ENCODE measurements around the gene CPEB3. TPM values are rescaled to one million over a fixed set of nuclear protein-coding genes. Genes with fewer than 3 reads are reported as not detected.

The CPEB3 gene
- total RNA-seq, 1 donor from 2014 or later, result 8.8 TPM

- Histone ChIP-seq H3K27me3 (no peaks in the 10 kb centered on the region), H3K4me1 (no peaks in the 10 kb centered on the region), H3K36me3 (no peaks in the 10 kb centered on the region), H3K4me3 (no peak overlapping the region), H3K9me3 (no peaks in the 10 kb centered on the region), H3K27ac (no peak overlapping the region)
- intact Hi-C loops (cut with DNase I), result no loop called here
- no peak for TF ChIP-seq CTCF (IDR thresholded peaks at IDR 0.05)
- TF ChIP-seq POLR2AphosphoS5 (IDR thresholded peaks at IDR 0.05; ENCODE audit: insufficient read depth in 1 of 2, low read depth in 1 of 2), result no peak
- TF ChIP-seq POLR2A (IDR thresholded peaks at IDR 0.05), result no peak
- DNase-seq (ENCODE audit: extremely low spot score in 2 of 2), result no peak
Observed at GRCh38 chr10:92108747-92109146, 182.1 kb downstream of the CPEB3 start.

GRCh38 chr10:92108120-92108519 is 182.8 kb downstream of the CPEB3 start:
- no peak overlapping the region for H3K4me3 ChIP-seq
- H3K36me3 ChIP-seq, result no peaks in the 10 kb centered on the region
- DNase-seq (ENCODE audit: extremely low spot score in 2 of 2), result no peak
- no peak overlapping the region for H3K27ac ChIP-seq
- H3K4me1 ChIP-seq, result no peaks in the 10 kb centered on the region
- intact Hi-C loops (cut with DNase I), result no loop called here
- H3K27me3 ChIP-seq, result no peaks in the 10 kb centered on the region
- no peaks in the 10 kb centered on the region for H3K9me3 ChIP-seq
- TF ChIP-seq POLR2AphosphoS5 (IDR thresholded peaks at IDR 0.05; ENCODE audit: insufficient read depth in 1 of 2, low read depth in 1 of 2), result no peak
- TF ChIP-seq POLR2A (IDR thresholded peaks at IDR 0.05), result no peak
- TF ChIP-seq CTCF (IDR thresholded peaks at IDR 0.05), result no peak

- H3K4me1 ChIP-seq, result peaks cover 16% of the 10 kb centered on the region
- TF ChIP-seq CTCF (IDR thresholded peaks at IDR 0.05) (no peak), POLR2A (IDR thresholded peaks at IDR 0.05) (no peak), POLR2AphosphoS5 (IDR thresholded peaks at IDR 0.05; ENCODE audit: insufficient read depth in 1 of 2, low read depth in 1 of 2) (no peak)
- DNase-seq (ENCODE audit: extremely low spot score in 2 of 2), result no peak
- intact Hi-C loops (cut with DNase I), result no loop called here
- H3K27me3 ChIP-seq, result no peaks in the 10 kb centered on the region
- H3K27ac ChIP-seq, result no peak overlapping the region
- H3K9me3 ChIP-seq, result no peaks in the 10 kb centered on the region
- no peaks in the 10 kb centered on the region for H3K36me3 ChIP-seq
- H3K4me3 ChIP-seq, result no peak overlapping the region
Observed at GRCh38 chr10:92103376-92104090, 187.3 kb downstream of the CPEB3 start.

- TF ChIP-seq POLR2AphosphoS5 (IDR thresholded peaks at IDR 0.05; ENCODE audit: insufficient read depth in 1 of 2, low read depth in 1 of 2) (no peak), POLR2A (IDR thresholded peaks at IDR 0.05) (no peak), CTCF (IDR thresholded peaks at IDR 0.05) (no peak)
- DNase-seq (ENCODE audit: extremely low spot score in 2 of 2), result no peak
- intact Hi-C loops (cut with DNase I), result no loop called here
- Histone ChIP-seq H3K4me1 (peaks cover 16% of the 10 kb centered on the region), H3K36me3 (no peaks in the 10 kb centered on the region), H3K27ac (no peak overlapping the region), H3K9me3 (no peaks in the 10 kb centered on the region), H3K27me3 (no peaks in the 10 kb centered on the region), H3K4me3 (no peak overlapping the region)
Observed at GRCh38 chr10:92102601-92103213, 188.2 kb downstream of the CPEB3 start.

GRCh38 chr10:92094960-92095359 is 195.9 kb downstream of the CPEB3 start:
- H3K27ac ChIP-seq, result no peak overlapping the region
- no peaks in the 10 kb centered on the region for H3K36me3 ChIP-seq
- intact Hi-C loops (cut with DNase I), result no loop called here
- DNase-seq (ENCODE audit: extremely low spot score in 2 of 2), result no peak
- H3K27me3 ChIP-seq, result no peaks in the 10 kb centered on the region
- H3K4me1 ChIP-seq, result no peaks in the 10 kb centered on the region
- TF ChIP-seq POLR2AphosphoS5 (IDR thresholded peaks at IDR 0.05; ENCODE audit: insufficient read depth in 1 of 2, low read depth in 1 of 2) (no peak), POLR2A (IDR thresholded peaks at IDR 0.05) (no peak), CTCF (IDR thresholded peaks at IDR 0.05) (no peak)
- no peak overlapping the region for H3K4me3 ChIP-seq
- H3K9me3 ChIP-seq, result no peaks in the 10 kb centered on the region

Measured in vagina (tissue), 2 donors.